ENCODE results near the gene PDGFD.

GRCh38 chr11:103923451-103923931, 240.5 kb downstream of the PDGFD start:
- TF ChIP-seq, protein P1, sequence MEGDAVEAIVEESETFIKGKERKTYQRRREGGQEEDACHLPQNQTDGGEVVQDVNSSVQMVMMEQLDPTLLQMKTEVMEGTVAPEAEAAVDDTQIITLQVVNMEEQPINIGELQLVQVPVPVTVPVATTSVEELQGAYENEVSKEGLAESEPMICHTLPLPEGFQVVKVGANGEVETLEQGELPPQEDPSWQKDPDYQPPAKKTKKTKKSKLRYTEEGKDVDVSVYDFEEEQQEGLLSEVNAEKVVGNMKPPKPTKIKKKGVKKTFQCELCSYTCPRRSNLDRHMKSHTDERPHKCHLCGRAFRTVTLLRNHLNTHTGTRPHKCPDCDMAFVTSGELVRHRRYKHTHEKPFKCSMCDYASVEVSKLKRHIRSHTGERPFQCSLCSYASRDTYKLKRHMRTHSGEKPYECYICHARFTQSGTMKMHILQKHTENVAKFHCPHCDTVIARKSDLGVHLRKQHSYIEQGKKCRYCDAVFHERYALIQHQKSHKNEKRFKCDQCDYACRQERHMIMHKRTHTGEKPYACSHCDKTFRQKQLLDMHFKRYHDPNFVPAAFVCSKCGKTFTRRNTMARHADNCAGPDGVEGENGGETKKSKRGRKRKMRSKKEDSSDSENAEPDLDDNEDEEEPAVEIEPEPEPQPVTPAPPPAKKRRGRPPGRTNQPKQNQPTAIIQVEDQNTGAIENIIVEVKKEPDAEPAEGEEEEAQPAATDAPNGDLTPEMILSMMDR (IDR thresholded peaks at IDR 0.05): no peak
- TF ChIP-seq POLR2AphosphoS5 (IDR thresholded peaks at IDR 0.05): no peak
